GM06990 (cell line): ENCODE results near the gene SLC6A18.
A peak's percentile ranks its signal among the peaks of the same experiment; 100 is the strongest.

Experiments used
- DNase-seq: peaks from one replicate; pipeline ENCODE4 v3.0.0-alpha.2; 2011; ENCODE audit not compliant: insufficient read length; ENCODE audit errors: extremely low read depth
- H3K27me3 ChIP-seq: replicated peaks from 2 replicates; pipeline ENCODE4 v1.6.0; 2011; ENCODE audit warnings: low read length; ENCODE audit not compliant: control insufficient read depth, insufficient read depth
- H3K36me3 ChIP-seq: 2 replicates; pipeline ENCODE4 v1.5.1; 2011; ENCODE audit warnings: low read length; ENCODE audit not compliant: control insufficient read depth, insufficient read depth
- H3K4me3 ChIP-seq: replicated peaks from 2 replicates; pipeline ENCODE4 v1.5.1; 2011; ENCODE audit warnings: low read depth, mild to moderate bottlenecking, control low read depth, low read length
- CTCF ChIP-seq: IDR thresholded peaks from 2 replicates; pipeline ENCODE4 v1.5.1; 2011; ENCODE audit warnings: low read length, control low read depth, mild to moderate bottlenecking, inconsistent platforms; ENCODE audit not compliant: insufficient read depth, poor library complexity, severe bottlenecking

The SLC6A18 gene

GRCh38 chr5:1207555-1207954 is 17.6 kb upstream of the SLC6A18 start:
- H3K4me3 ChIP-seq, result no peak overlapping the region
- H3K36me3 ChIP-seq, result no peaks in the 10 kb centered on the region
- DNase-seq, result no peak
- no peaks in the 10 kb centered on the region; the same call in 1 of the 2 replicates for H3K27me3 ChIP-seq
- no peak for TF ChIP-seq CTCF

- H3K4me3 ChIP-seq, result no peak overlapping the region
- no peak for TF ChIP-seq CTCF
- H3K36me3 ChIP-seq, result no peaks in the 10 kb centered on the region
- no peak for DNase-seq
- no peaks in the 10 kb centered on the region; the same call in 1 of the 2 replicates for H3K27me3 ChIP-seq
Observed at GRCh38 chr5:1208221-1208742, 16.9 kb upstream of the SLC6A18 start.

GRCh38 chr5:1208743-1209488 is 16.3 kb upstream of the SLC6A18 start:
- TF ChIP-seq CTCF, result peak; percentile 38
- DNase-seq, result no peak
- no peaks in the 10 kb centered on the region for H3K36me3 ChIP-seq
- no peaks in the 10 kb centered on the region; the same call in 1 of the 2 replicates for H3K27me3 ChIP-seq
- no peak overlapping the region for H3K4me3 ChIP-seq

GRCh38 chr5:1209489-1209852 is 15.7 kb upstream of the SLC6A18 start:
- DNase-seq, result no peak
- H3K4me3 ChIP-seq, result no peak overlapping the region
- no peaks in the 10 kb centered on the region for H3K36me3 ChIP-seq
- no peak for TF ChIP-seq CTCF
- H3K27me3 ChIP-seq, result no peaks in the 10 kb centered on the region; the same call in 1 of the 2 replicates

- no peaks in the 10 kb centered on the region; the same call in 1 of the 2 replicates for H3K27me3 ChIP-seq
- no peaks in the 10 kb centered on the region for H3K36me3 ChIP-seq
- no peak for DNase-seq
- H3K4me3 ChIP-seq, result no peak overlapping the region
- no peak for TF ChIP-seq CTCF
Observed at GRCh38 chr5:1209896-1210776, 15.0 kb upstream of the SLC6A18 start.
